MM.1S (cell line): ENCODE measurements around the gene TBX4.

ENCODE experiments used
- DNase-seq: peaks from one replicate; pipeline ENCODE4 v3.0.0-alpha.2; 2015
- H2AFZ ChIP-seq: fragments of 300-600 bp; sonication (generic); 2 replicates; pipeline ENCODE4 v1.6.0; 2016; ENCODE audit warnings: antibody characterized with exemption, low read length
- H3F3A ChIP-seq: fragments of 300-600 bp; sonication (generic); 2 replicates; pipeline ENCODE4 v1.6.1; 2016; ENCODE audit warnings: mild to moderate bottlenecking, antibody characterized with exemption, low read length, moderate library complexity, mixed read lengths; ENCODE audit not compliant: insufficient read depth
- H3K27ac ChIP-seq: fragments of 300-600 bp; sonication (generic); 2 replicates; pipeline ENCODE4 v1.5.1; 2016; ENCODE audit warnings: mild to moderate bottlenecking, low read length
- H3K27me3 ChIP-seq: fragments of 300-600 bp; sonication (generic); replicated peaks from 2 replicates; pipeline ENCODE4 v1.6.0; 2016; ENCODE audit warnings: low read length; ENCODE audit not compliant: insufficient read depth
- H3K36me3 ChIP-seq: fragments of 300-600 bp; sonication (generic); replicated peaks from 2 replicates; pipeline ENCODE4 v1.6.1; 2016; ENCODE audit warnings: mild to moderate bottlenecking, low read length, mixed read lengths; ENCODE audit not compliant: insufficient read depth
- H3K4me1 ChIP-seq: fragments of 300-600 bp; sonication (generic); 2 replicates; pipeline ENCODE4 v1.6.1; 2016; ENCODE audit warnings: low read length, mixed read lengths
- H3K4me2 ChIP-seq: fragments of 300-600 bp; sonication (generic); 2 replicates; pipeline ENCODE4 v1.6.0; 2016; ENCODE audit warnings: low read depth, low read length
- H3K4me3 ChIP-seq: fragments of 300-600 bp; sonication (generic); 2 replicates; pipeline ENCODE4 v1.5.1; 2016; ENCODE audit warnings: low read length, mixed read lengths
- H3K79me2 ChIP-seq: fragments of 300-600 bp; sonication (generic); 2 replicates; pipeline ENCODE4 v1.6.1; 2016; ENCODE audit warnings: mixed run types, low read length, mixed read lengths
- H3K9ac ChIP-seq: fragments of 300-600 bp; sonication (generic); 2 replicates; pipeline ENCODE4 v1.6.1; 2016; ENCODE audit warnings: low read length, mixed read lengths
- H3K9me2 ChIP-seq: fragments of 300-600 bp; sonication (generic); replicated peaks from 2 replicates; pipeline ENCODE4 v1.6.1; 2016; ENCODE audit warnings: mild to moderate bottlenecking, low read length, mixed read lengths; ENCODE audit not compliant: insufficient read depth
- H3K9me3 ChIP-seq: fragments of 300-600 bp; sonication (generic); replicated peaks from 2 replicates; pipeline ENCODE4 v1.6.1; 2016; ENCODE audit warnings: mild to moderate bottlenecking, low read length, mixed read lengths; ENCODE audit not compliant: insufficient read depth
- H4K20me1 ChIP-seq: fragments of 300-600 bp; sonication (generic); 2 replicates; pipeline ENCODE4 v1.6.1; 2016; ENCODE audit warnings: mild to moderate bottlenecking, low read length, moderate library complexity, mixed read lengths; ENCODE audit not compliant: insufficient read depth
- EZH2 ChIP-seq: fragments of 300-600 bp; sonication (generic); optimal IDR thresholded peaks from 2 replicates; pipeline ENCODE3; 2017; ENCODE audit warnings: low read depth, mild to moderate bottlenecking, antibody characterized with exemption, low read length, mixed read lengths
- EZH2phosphoT487 ChIP-seq: fragments of 300-600 bp; sonication (generic); IDR thresholded peaks from 2 replicates; pipeline ENCODE4 v1.6.1; 2018; ENCODE audit warnings: antibody characterized with exemption, low read length
- TF ChIP-seq, protein P1 (sequence below): fragments of 300-600 bp; sonication (generic); IDR thresholded peaks from 2 replicates; pipeline ENCODE4 v1.5.1; 2016; ENCODE audit warnings: antibody characterized with exemption, low read length, mixed read lengths

Gene TBX4

DNA sequence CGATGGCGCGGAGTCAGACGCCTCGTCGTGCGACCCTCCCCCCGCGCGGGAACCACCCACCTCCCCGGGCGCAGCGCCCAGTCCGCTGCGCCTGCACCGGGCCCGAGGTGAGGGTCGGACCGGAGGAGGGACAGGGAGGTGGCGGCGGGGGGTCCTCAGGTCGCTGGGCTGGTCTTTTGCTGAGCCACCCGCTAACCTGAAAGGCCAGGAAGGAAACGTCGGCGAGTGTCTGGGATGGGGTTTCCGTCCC is 47.6 kb upstream of the TBX4 start:
- no peaks in the 10 kb centered on the region for H3K9me2 ChIP-seq
- no peak overlapping the region for H3K27ac ChIP-seq
- H3K9me3 ChIP-seq: no peaks in the 10 kb centered on the region
- no peaks in the 10 kb centered on the region for H3F3A ChIP-seq
- H4K20me1 ChIP-seq: no peaks in the 10 kb centered on the region
- peaks cover 59% of the 10 kb centered on the region for H3K27me3 ChIP-seq
- no peak overlapping the region for H3K9ac ChIP-seq
- no peak overlapping the region for H2AFZ ChIP-seq
- no peaks in the 10 kb centered on the region for H3K79me2 ChIP-seq
- DNase-seq: no peak
- no peaks in the 10 kb centered on the region for H3K36me3 ChIP-seq
- H3K4me3 ChIP-seq: no peak overlapping the region
- H3K4me1 ChIP-seq: no peaks in the 10 kb centered on the region
- TF ChIP-seq EZH2phosphoT487 (no peak), EZH2 (no peak)
- TF ChIP-seq, protein P1, sequence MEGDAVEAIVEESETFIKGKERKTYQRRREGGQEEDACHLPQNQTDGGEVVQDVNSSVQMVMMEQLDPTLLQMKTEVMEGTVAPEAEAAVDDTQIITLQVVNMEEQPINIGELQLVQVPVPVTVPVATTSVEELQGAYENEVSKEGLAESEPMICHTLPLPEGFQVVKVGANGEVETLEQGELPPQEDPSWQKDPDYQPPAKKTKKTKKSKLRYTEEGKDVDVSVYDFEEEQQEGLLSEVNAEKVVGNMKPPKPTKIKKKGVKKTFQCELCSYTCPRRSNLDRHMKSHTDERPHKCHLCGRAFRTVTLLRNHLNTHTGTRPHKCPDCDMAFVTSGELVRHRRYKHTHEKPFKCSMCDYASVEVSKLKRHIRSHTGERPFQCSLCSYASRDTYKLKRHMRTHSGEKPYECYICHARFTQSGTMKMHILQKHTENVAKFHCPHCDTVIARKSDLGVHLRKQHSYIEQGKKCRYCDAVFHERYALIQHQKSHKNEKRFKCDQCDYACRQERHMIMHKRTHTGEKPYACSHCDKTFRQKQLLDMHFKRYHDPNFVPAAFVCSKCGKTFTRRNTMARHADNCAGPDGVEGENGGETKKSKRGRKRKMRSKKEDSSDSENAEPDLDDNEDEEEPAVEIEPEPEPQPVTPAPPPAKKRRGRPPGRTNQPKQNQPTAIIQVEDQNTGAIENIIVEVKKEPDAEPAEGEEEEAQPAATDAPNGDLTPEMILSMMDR: no peak
- H3K4me2 ChIP-seq: no peak overlapping the region

DNA sequence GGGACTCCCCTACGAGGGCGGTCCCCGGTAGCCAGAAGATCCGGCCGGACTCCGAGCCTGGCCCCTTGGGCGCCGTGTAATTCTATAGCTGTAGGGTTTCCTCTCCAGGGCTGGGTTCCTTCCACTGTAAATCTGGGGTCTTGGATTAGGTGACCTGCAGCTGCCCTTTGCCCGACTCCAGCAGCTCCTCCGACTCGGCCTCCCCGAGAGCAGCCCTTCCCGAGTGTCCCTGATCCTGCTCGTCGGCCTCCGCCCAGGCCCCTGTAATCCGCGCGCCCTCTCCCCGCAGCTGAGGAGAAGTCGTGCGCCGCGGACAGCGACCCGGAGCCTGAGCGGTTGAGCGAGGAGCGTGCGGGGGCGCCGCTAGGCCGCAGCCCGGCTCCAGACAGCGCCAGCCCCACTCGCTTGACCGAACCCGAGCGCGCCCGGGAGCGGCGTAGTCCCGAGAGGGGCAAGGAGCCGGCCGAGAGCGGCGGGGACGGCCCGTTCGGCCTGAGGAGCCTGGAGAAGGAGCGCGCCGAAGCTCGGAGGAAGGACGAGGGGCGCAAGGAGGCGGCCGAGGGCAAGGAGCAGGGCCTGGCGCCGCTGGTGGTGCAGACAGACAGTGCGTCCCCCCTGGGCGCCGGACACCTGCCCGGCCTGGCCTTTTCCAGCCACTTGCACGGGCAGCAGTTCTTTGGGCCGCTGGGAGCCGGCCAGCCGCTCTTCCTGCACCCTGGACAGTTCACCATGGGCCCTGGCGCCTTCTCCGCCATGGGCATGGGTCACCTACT is 47.1 kb upstream of the TBX4 start:
- H2AFZ ChIP-seq: no peak overlapping the region
- H3K36me3 ChIP-seq: no peaks in the 10 kb centered on the region

DNA sequence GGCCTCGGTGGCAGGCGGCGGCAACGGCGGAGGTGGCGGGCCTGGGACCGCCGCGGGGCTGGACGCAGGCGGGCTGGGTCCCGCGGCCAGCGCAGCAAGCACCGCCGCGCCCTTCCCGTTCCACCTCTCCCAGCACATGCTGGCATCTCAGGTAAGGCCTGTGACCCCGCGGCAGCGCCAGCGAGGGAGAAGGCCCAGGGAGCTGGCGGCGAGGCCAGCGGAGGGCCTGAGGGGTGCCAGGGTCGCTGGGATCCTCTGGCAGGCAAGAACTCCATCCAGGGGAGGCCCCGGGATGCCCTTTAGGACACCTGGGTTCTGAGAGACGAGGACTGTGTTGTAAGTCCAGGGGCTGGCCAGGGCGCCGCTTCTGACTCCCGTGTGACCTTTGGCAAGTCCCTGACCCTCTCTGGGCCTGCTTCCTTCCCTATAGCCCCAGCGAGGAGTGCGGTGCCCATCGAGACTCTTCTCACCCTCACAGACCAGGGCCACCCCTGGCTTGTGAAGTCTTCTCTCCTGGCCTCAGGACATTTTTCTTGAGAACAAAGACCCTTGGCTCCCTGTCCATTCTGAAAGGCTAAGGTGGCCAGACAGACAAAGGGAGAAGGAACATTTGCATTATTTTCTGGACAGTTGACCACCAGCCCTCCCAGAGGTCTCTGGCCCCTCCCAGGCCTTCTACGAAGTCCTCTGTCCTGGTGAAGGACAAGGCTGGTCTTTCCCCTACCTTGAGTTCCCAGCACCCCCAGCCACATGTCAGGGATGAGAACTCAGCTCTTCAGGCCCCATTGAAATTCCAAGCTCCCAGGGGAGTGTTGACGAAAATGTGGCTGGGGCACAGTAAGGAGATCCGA is 46.3 kb upstream of the TBX4 start:
- no peak for DNase-seq
- Histone ChIP-seq H3K9me2 (no peaks in the 10 kb centered on the region), H2AFZ (no peak overlapping the region), H3K9me3 (no peaks in the 10 kb centered on the region), H3K27ac (no peak overlapping the region), H3K4me2 (no peak overlapping the region), H3K4me3 (no peak overlapping the region), H3K27me3 (peaks cover 65% of the 10 kb centered on the region), H3K4me1 (no peaks in the 10 kb centered on the region), H3K36me3 (no peaks in the 10 kb centered on the region), H3K79me2 (no peaks in the 10 kb centered on the region), H3K9ac (no peak overlapping the region), H3F3A (0 out of 2 replicates have a peak, but pooled peaks cover 4% of the 10 kb centered on the region), H4K20me1 (no peaks in the 10 kb centered on the region)
- TF ChIP-seq, protein P1: no peak
- TF ChIP-seq EZH2phosphoT487: no peak
- no peak for TF ChIP-seq EZH2

More for the DNA sequence above, 47.1 kb upstream of the TBX4 start:
- H4K20me1 ChIP-seq: no peaks in the 10 kb centered on the region
- no peak overlapping the region for H3K4me3 ChIP-seq
- DNase-seq: no peak
- H3F3A ChIP-seq: 0 out of 2 replicates have a peak, but pooled peaks cover 2% of the 10 kb centered on the region
- no peaks in the 10 kb centered on the region for H3K9me2 ChIP-seq
- H3K9me3 ChIP-seq: no peaks in the 10 kb centered on the region
- TF ChIP-seq, protein P1: no peak
- no peak for TF ChIP-seq EZH2
- no peak for TF ChIP-seq EZH2phosphoT487
- no peaks in the 10 kb centered on the region for H3K79me2 ChIP-seq
- H3K4me2 ChIP-seq: no peak overlapping the region
- H3K9ac ChIP-seq: no peak overlapping the region
- H3K27ac ChIP-seq: no peak overlapping the region
- H3K4me1 ChIP-seq: no peaks in the 10 kb centered on the region
- peaks cover 62% of the 10 kb centered on the region for H3K27me3 ChIP-seq
